ENCODE measurements around the gene ABTB2. TPM values are rescaled to one million over a fixed set of nuclear protein-coding genes. Genes with fewer than 3 reads are reported as not detected.

The ABTB2 gene
- total RNA-seq, 6 experiments from 2014 or later = 6.0 to 14.9 (median 10.0) TPM

- Histone ChIP-seq H3K27me3 (no peaks in the 10 kb centered on the region), H3K36me3 (peaks cover 0 to 66% (median 27%) of the 10 kb centered on the region in 4 donors), H3K27ac (no peak overlapping the region), H3K9me3 (no peaks in the 10 kb centered on the region), H3K4me3 (no peak overlapping the region), H3K4me1 (no peaks in the 10 kb centered on the region)
- DNase-seq = no peak
- WGBS (ENCODE audit: insufficient coverage, low coverage, low lambda C conversion rate, missing lambda C conversion rate) = 83% methylated on average over 4 of the region's 4 CpGs
- ATAC-seq = no peak
- no peak for TF ChIP-seq POLR2A (IDR thresholded peaks at IDR 0.05)
- TF ChIP-seq, protein P1, sequence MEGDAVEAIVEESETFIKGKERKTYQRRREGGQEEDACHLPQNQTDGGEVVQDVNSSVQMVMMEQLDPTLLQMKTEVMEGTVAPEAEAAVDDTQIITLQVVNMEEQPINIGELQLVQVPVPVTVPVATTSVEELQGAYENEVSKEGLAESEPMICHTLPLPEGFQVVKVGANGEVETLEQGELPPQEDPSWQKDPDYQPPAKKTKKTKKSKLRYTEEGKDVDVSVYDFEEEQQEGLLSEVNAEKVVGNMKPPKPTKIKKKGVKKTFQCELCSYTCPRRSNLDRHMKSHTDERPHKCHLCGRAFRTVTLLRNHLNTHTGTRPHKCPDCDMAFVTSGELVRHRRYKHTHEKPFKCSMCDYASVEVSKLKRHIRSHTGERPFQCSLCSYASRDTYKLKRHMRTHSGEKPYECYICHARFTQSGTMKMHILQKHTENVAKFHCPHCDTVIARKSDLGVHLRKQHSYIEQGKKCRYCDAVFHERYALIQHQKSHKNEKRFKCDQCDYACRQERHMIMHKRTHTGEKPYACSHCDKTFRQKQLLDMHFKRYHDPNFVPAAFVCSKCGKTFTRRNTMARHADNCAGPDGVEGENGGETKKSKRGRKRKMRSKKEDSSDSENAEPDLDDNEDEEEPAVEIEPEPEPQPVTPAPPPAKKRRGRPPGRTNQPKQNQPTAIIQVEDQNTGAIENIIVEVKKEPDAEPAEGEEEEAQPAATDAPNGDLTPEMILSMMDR (IDR thresholded peaks at IDR 0.05) = no peak
- intact Hi-C loops (cut with DNase I) = no loop called here
Observed at GRCh38 chr11:34124885-34125668, 232.7 kb downstream of the ABTB2 start.

GRCh38 chr11:34120651-34121050, 237.2 kb downstream of the ABTB2 start:
- intact Hi-C loops (cut with DNase I) = no loop called here
- TF ChIP-seq, protein P1 (IDR thresholded peaks at IDR 0.05) = no peak
- no peak for TF ChIP-seq POLR2A (IDR thresholded peaks at IDR 0.05)
- no peaks in the 10 kb centered on the region for H3K9me3 ChIP-seq
- H3K27me3 ChIP-seq = no peaks in the 10 kb centered on the region
- no peaks in the 10 kb centered on the region for H3K4me1 ChIP-seq
- DNase-seq = no peak
- peaks cover 0 to 75% (median 30%) of the 10 kb centered on the region in 4 donors for H3K36me3 ChIP-seq
- no peak for ATAC-seq
- H3K4me3 ChIP-seq = no peak overlapping the region
- H3K27ac ChIP-seq = no peak overlapping the region
- 94% methylated on average over 3 of the region's 4 CpGs for WGBS (ENCODE audit: insufficient coverage, low coverage, low lambda C conversion rate, missing lambda C conversion rate)

GRCh38 chr11:34114471-34114870, 243.3 kb downstream of the ABTB2 start:
- 94% methylated on average over 5 of the region's 5 CpGs for WGBS (ENCODE audit: insufficient coverage, low coverage, low lambda C conversion rate, missing lambda C conversion rate)
- intact Hi-C loops (cut with DNase I) = no loop called here

GRCh38 chr11:34114014-34114413, 243.8 kb downstream of the ABTB2 start:
- no peak overlapping the region for H3K4me3 ChIP-seq
- no peak for TF ChIP-seq POLR2A (IDR thresholded peaks at IDR 0.05)
- TF ChIP-seq, protein P1 (IDR thresholded peaks at IDR 0.05) = no peak
- intact Hi-C loops (cut with DNase I) = no loop called here
- no peaks in the 10 kb centered on the region for H3K27me3 ChIP-seq
- no peaks in the 10 kb centered on the region for H3K4me1 ChIP-seq
- DNase-seq = no peak
- ATAC-seq = no peak
- no peaks in the 10 kb centered on the region for H3K9me3 ChIP-seq
- H3K27ac ChIP-seq = no peak overlapping the region
- WGBS (ENCODE audit: insufficient coverage, low coverage, low lambda C conversion rate, missing lambda C conversion rate) = 100% methylated on average over 1 of the region's 2 CpGs
- peaks cover 0 to 95% (median 26%) of the 10 kb centered on the region in 4 donors for H3K36me3 ChIP-seq

More at GRCh38 chr11:34114471-34114870, 243.3 kb downstream of the ABTB2 start:
- Histone ChIP-seq H3K4me1 (no peaks in the 10 kb centered on the region), H3K27ac (no peak overlapping the region), H3K9me3 (no peaks in the 10 kb centered on the region), H3K36me3 (peaks cover 0 to 95% (median 28%) of the 10 kb centered on the region in 4 donors), H3K4me3 (no peak overlapping the region), H3K27me3 (no peaks in the 10 kb centered on the region)
- DNase-seq = no peak
- no peak for ATAC-seq
- TF ChIP-seq, protein P1 (IDR thresholded peaks at IDR 0.05) = no peak
- TF ChIP-seq POLR2A (IDR thresholded peaks at IDR 0.05) = no peak

Data from right lobe of liver (tissue), 6 donors.